ENCODE measurements around the gene AUTS2.
"Not testable (repeated sequence)": the region's sequence is repeated elsewhere in the genome, so short reads cannot be mapped to it uniquely, and the experiment has no call there.

AUTS2 gene

GRCh38 chr7:70648499-70648861 lies 1050.2 kb downstream of the AUTS2 start:
- DNase-seq, result not testable (repeated sequence)

GRCh38 chr7:70649323-70649722 lies 1051.0 kb downstream of the AUTS2 start:
- DNase-seq, result no peak

GRCh38 chr7:70654146-70654545 lies 1055.9 kb downstream of the AUTS2 start:
- DNase-seq, result no peak

DNA sequence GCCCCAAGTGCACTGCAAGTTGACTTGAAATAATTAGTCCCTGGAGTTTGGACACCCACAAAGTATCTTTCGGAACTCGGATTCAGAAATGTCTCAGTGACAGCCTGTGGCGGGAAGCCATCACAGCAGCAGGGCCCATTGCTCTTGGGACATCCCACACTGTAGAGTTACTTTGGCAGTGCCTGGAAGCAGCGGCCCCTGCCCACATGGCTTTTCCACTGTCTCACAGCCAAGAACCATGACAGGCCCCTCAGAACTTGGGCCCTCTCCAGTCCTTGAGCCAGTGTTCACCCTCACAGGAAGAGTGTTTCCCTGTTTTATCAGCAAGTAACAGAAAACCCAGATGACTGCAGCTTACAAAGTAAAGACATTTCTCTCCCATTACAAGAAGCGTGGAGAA lies 1056.7 kb downstream of the AUTS2 start:
- DNase-seq, result no peak

DNA sequence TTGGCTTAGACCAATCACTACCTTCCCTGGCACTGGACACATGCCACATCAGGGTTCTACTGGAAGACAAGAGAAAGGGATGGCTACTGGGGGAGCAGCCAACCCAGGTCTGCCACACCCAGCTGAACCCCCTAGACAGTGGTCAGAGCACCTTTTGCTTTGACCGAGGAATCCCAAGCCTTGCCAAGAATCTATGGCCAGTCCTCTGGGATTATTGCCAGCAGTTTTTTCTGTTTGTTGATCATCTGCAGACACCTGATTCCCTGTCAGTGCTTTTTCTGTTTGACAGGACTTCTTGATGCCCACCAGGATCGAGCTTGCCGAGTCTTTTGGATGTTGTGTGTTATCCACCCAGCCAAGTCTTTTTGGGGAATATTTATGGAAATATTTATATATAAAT lies 1057.4 kb downstream of the AUTS2 start:
- no peak for DNase-seq

DNA sequence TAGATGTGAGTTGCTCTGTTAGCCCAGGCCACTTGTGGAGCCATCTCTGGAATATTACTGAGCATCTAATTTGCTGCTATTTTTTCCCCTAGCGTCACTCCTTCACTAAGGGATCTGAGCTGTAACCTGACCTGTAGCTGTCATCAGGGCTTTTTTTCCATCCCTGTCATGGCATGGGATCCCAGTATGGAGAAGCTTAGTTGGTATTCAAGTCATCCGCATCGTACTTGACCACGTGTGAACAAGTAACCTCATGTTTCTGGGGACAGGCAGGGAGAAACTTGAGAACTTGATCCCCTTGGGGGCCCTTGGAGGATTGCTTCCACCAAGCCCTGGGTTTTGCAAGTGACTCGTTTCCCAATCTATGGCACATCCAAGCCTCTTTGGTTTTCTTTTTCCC lies 1059.3 kb downstream of the AUTS2 start:
- DNase-seq, result peak in 1 of 3 experiments; percentile 92

DNA sequence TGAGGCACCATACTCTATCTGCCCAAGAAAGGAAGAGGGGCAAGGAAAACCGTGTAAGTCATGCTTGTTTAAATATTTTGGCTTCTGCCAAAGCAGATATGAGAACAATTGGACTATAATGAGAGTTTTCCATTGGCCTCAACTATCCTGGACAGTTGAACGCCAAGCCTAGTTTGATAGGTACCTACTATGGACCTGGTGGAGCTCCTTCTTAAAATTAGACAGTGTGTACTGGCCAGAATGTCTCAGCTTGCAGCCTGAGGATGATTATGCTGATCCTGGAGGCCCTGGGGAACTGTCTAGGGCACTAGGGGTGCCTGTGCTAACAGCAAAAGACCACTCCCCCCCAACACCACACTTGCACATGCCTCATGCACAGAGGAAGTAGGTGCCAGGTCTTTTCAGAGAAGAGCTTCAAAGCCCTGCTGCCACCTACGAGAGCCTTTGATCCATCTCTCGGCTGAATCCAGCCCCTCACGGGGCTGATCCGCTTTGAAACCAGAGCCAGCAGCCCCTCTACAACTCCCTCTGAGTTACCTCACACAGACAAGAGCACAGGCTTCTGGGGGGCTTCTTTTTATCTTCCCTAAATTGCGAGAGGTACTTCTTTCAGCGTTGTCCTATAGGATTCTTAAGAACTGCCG lies 1059.8 kb downstream of the AUTS2 start:
- DNase-seq, result no peak

DNA sequence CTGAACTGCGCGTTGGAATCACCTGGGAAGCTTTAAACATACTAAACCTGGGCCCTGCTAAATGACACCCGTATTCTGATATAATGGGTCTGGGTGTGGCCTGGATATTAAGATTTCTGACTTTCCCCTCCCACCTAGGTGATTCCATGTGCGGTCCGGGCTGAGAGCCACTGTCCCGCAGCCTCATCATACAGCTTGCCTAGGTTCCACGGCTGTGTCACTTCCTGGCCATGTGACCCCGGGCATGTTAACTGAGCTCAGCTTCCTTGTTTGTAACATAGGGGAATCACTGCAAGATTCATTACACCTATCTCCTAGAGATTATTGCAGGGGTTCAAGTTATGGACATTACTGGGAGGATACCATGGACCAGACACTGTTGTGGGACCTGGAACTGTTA lies 1061.0 kb downstream of the AUTS2 start:
- no peak for DNase-seq

DNA sequence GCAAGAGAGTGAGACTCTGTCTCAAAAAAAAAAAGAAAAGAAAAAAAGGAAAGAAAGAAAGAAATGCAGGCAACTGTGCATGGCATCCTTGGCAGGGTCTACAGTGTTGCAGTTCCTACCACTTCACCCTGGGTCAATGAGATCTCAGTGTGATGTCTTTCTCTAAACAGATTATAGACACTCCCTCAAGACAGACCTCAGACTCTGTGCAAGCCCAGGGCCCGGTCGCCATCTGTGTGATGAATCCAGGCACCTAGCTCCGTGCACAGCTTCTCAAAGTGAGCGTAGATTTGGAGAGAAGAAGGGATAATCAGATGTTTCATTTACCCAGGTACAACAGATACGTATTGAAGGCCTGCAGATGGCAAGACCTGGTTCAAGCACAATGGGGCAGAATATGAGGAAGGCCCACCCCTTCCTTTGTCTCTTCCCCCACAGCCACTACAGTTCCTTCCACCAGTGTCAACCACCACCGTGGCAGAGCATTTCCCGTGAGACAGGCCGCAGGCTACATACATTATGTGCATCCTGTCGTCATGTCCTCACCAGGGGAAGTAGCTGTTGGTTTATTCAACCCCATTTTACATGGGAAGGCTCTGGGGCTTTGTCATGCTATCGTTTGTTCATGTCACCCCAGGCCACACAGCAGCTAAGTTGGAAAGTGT lies 1062.0 kb downstream of the AUTS2 start:
- DNase-seq, result peak in 2 of 3 experiments; percentile 41 to 52

DNA sequence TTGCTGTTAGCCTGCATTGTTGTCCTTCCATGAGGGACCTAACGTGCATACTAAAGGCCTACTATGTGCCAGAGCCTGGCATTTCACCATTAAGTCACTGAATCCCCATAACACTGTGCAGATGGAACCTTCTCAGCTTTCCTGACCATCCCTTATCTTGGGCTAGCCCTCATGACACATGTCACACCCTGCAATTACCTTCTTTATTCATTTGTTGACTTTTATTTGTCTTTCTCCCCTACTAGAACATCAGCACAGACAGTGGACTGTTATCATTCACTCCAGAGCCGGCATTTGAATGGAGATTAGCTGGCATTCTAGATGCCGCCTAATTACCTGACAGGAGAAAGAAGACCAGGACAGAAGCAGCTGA lies 1062.5 kb downstream of the AUTS2 start:
- peak in 2 of 3 experiments; percentile 41 to 62 for DNase-seq

DNA sequence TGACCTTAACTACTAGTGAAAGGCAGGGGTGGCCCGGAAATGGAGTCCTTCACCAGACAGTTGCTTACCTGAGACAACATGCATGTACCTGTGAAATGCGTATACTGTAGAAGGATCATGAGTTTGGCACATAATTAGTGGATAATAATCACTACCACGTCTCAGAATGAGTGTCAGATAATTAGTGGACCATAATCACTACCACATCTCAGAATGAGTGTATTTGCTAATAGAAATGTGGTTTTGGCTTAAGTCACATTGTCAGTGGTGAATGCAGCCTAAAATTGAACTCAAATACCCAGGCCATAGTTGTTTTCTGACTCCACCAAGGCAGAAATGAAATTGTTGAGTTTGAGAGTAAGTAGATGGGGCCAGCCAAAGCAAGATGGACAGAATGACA lies 1065.4 kb downstream of the AUTS2 start:
- DNase-seq, result no peak

DNA sequence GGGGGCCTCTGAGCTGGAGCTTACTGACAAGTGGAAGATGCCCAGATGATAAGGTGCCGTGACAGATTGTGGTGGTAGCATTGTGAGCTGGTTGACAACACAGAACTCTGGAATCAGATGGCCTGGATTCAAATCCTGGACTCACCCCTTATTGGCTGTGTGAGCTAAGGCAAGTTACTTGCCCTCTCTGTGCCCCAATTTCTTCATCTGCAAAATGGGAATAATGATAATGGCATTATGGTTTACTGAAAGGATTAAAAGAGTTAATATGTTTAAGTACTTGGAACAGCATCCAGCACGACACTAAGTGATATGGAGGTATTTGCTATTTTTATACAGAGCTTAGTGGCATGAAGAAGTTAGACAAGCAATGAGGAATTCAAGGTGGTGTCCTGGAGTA lies 1067.7 kb downstream of the AUTS2 start:
- no peak for DNase-seq

GRCh38 chr7:70667406-70667805 lies 1069.1 kb downstream of the AUTS2 start:
- no peak for DNase-seq

- DNase-seq, result no peak
These were observed 1070.5 kb downstream of the AUTS2 start for GRCh38 chr7:70668606-70669358.

GRCh38 chr7:70669854-70670253 lies 1071.6 kb downstream of the AUTS2 start:
- DNase-seq, result peak in 1 of 3 experiments; percentile 23

- no peak for DNase-seq
These were observed 1072.0 kb downstream of the AUTS2 start for GRCh38 chr7:70670288-70670687.

DNA sequence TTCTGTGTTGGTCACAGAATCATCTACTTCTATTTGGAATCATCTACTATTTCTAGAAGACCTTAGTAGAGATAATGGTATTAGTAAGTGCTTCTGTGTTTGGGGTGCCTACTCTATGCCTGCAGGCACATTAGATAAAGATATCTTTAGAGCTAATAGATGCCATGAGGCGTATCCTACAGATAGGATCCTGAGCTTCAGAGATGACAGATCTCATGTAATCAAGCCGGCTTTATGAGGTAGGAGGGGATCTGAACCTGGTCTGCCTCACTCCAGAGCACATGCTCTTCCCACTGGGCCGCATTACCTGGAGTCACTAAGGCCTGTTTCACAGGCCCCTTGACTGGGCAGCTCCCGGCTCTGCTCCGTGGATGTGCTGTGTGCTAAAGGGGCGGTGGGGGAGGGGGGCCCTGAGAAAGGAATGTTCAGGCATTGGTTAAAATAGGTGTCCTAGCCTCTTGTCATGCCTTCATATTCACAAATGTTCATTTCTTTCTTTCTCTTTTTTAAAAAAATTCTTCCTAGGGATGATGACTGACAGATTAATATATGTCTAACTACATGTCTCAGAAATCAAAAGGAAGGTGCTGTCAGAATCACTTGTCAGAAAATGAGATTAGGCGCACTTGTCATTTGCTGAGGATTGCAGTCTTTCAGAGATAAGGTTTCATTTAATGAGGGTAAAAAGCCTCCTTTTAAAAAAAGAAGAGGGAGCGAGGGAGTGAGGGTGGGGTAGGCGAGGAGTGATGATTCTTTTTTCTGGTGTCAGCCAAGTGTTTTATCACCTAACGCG lies 1075.7 kb downstream of the AUTS2 start:
- DNase-seq, result peak in 2 of 3 experiments; percentile 75

- DNase-seq, result peak in 2 of 3 experiments; percentile 35 to 94
These were observed 1076.3 kb downstream of the AUTS2 start for GRCh38 chr7:70674571-70675010.

DNA sequence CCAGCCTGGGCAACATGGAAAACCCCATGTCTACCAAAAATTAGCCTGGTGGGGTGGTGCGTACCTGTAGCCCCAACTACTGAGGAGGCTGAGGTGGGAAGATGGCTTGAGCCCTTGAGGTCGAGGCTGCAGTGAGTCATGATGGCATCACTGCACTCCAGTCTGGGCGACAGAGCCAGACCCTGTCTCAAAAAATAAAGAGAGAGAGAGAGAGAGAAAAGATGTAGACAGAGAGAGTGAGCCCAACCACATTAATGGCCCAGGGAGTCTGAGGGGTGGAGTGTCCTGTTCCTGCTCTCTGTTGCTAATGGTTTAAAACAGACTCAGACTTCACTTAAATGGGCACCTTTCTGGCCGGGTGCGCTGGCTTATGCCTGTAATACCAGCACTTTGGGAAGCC lies 1078.0 kb downstream of the AUTS2 start:
- DNase-seq, result no peak

DNA sequence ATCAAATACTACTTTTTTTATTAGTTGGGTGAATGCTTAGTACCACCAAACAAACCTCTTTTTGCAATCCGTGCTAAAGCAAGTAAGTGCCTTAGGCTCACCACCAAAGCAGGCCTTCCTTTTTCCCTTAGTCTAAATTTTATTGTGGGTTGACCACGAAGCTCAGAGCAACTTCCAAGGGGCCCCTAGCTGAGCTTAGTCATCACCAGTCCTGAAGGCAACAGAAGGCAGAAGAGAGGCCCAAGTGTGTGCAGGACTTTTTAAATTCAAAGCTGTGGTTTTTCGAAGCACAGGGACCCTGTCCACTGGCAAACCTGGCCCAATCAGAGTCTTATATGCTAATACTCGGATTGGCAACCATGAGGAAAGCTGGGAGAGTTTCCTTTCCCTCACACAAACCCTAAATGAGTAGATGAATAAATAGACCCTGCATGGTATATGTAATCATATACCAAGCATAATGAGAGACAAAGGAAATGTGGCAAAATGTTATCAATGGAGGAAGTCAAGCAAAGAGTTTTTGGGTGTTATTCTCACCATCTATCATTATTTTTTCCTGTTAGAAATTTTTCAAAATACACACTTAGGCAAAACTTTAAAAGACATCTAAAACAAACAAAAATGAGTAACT lies 1080.5 kb downstream of the AUTS2 start:
- DNase-seq, result no peak

DNA sequence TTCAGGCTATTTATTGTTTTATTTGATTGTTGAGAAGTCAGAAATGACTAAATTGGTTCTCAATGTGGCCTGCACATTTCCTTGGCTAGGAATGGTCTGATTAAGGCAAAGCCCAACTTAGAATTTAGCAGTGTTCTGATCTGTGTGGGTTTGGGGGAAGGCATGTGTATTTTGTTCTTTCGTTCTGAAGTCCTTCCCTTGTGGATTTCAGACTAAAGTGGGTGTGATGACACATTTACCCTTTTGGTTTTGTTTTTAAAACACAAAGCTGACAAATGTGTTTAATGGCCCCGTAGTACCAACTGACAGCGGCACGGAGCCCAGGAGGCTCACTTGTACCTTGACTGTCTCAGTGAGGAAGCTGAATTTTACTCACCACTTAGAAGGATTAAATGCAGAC lies 1081.4 kb downstream of the AUTS2 start:
- DNase-seq, result no peak

DNA sequence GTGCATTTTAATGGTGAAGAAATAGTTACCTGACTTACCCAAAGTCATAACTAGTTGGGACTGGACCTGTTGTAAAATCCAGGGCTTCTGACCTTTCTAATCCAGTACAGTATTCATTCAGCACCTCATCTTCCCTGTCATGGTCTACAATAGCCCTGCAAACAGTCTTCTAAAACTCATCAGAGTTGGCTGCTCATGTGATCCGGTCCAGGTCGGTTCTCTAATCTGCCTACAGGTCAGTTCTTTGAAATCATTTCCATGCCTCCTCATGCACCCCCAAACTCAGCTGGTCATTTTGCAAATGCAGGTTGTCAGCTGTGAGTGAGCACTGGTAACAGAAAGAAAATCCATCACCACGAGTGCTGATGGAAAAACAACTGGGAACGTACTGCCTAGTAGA lies 1082.0 kb downstream of the AUTS2 start:
- DNase-seq, result no peak
